Sciatic nerve (tissue), 2 donors: Measurements from ENCODE around the gene TSPAN11. TPM values are rescaled to one million over a fixed set of nuclear protein-coding genes. Genes with fewer than 3 reads are reported as not detected.

Source experiments
- ATAC-seq: fragments of 200-7000 bp; cut with Tn5 transposase; one replicate; pipeline ENCODE4 v1.9.1; 2020; ENCODE audit warnings: mild to moderate bottlenecking, moderate library complexity
- DNase-seq: peaks from one replicate; pipeline ENCODE4 v3.0.0-alpha.2; 2020; ENCODE audit warnings: low spot score
- intact Hi-C: fragments of 100-400 bp; cut with DNase I; formaldehyde crosslinking; loops from one replicate; pipeline ENCODE4 v1.14.2; 2022
- total RNA-seq: library from RNA; stranded (reverse); fragmentation: NEBNext Ultra II Directional; extraction: Animal tissue kit (Norgen Biotek cat#: 25700); gene quantifications from one replicate; pipeline ENCODE4 v1.2.1, GENCODE V29; 2021
- donor health status: DM: no; HTN: no; CAD: no.
- donor health status: DM: no; HTN: no; CAD: no.

The TSPAN11 gene
- total RNA-seq, 1 donor from 2014 or later: 29.7 TPM

DNA sequence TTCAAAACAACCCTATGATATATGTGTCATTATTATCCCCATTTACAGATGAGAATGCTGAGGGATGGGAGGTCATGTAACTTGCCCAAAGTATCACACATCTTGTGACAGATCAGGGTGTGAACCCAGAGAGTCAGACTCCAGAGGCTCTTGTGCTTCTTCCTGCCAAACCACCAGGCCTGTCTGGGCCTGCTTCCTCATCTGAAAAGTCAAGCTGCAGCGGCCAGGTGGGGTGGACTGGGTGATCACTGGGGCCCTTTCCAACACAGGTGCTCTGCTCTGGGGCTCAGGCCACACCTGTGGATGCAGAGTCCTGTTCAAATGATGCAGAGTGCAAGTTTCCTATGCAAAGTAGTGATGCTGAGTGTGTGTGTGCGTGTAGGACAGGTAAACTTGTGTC, 26.7 kb downstream of the TSPAN11 start:
- intact Hi-C loops: no loop called here
- no peak for DNase-seq
- no peak for ATAC-seq

DNA sequence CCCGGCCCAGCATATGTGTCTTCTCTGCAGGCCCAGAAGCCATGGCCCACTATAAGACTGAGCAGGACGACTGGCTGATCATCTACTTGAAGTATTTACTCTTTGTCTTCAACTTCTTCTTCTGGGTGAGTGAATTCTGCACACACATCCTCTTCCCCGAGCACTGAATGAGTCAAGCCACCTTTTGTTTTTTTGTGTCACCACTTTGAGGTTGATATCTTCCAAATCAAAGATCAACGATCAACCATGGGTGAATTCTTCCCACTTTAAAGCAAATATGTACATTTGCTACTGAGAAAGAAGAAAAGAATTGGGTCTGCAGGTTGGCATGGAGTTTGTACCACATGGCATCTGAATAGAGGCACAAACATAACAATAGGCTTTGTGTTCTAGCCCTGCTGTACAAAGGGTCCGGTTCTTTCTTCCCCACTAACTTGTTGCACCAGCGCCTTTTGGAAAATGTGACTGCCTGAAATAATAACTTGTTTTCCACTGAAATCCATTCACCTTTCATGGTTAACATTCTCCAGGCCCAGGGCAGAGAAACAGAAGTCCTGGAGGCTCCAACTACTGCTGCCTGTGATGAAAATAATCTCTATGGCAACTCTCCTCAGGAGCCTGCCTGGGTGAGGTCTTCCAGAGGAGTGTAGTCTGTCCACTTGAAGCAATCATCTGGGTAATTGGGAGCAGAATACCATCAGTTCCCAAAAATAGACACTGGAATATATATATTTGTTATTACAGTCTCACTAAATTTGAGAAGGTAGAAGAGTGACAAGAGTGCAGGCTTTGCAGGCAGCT, 27.6 kb downstream of the TSPAN11 start:
- DNase-seq: no peak
- ATAC-seq: no peak
- intact Hi-C loops: no loop called here

DNA sequence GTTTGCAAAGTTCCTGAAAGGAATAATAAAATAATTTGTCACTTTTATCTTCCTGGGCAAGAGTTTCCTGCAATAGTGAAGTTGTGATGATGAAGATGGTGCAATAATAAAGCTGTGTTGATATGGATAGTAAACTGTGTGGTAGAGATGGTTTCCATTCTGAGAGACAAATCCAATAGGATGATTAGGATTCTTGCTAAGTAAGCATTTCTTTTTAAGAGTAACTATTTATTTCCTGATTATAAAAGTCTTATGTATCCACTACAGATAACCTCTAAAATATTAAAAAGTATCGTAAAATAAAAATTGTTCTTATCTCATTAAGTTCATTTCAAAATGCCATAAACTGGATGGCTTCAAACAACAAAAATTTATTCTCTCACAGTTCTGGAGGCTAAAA, 28.7 kb downstream of the TSPAN11 start:
- no peak for DNase-seq
- intact Hi-C loops: no loop called here

DNA sequence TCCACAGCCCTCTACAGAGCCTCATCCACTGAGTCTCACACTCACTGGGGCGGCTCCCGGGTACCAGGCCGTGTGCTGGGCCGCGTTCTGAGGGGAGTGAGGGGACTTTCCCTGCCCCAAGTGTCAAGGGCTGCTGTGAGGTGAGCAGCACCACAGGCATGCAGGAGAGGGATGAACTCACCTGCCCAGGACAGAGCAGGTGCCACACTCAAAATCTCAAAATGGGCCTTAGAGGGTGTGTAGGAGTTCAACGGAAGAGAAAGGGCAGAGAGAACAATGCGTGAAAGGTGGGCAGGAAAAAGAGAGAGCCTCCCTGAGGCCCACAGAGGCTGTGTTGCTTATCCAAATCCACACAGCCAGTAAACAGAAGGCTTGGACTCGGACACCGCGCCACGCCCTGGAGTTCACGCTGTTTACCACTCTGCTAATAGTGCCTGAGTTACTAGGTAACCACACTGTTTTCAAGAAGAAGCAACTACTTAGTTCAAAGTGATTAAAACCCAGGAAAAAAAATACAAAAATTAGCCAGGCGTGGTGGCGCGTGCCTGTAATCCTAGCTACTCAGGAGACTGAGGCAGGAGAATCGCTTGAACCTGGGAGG, 32.7 kb downstream of the TSPAN11 start:
- intact Hi-C loops: no loop called here
- DNase-seq (no peak), ATAC-seq (peak; percentile 73)

More for the DNA sequence above, 28.7 kb downstream of the TSPAN11 start:
- no peak for ATAC-seq

DNA sequence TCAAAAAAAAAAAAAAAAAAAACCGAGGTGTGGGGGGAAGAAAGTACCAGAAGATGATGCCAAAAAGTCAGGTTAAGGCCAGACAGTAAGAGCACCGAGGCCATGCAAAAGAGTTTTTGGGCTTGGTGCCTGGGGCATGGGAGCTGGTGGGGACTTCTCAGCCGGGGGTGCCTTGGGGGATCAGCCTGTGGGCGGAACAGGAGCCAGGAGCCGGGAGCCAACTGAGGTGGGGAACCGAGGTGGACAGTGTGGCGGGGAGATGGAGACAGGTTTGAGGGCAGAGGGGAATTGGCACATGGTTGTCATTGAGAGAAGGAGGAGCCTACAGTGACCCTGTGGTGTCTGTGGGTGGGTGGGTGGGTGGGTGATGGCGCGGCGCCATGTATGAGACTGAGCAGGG, 33.2 kb downstream of the TSPAN11 start:
- DNase-seq (no peak), ATAC-seq (peak; percentile 6)
- intact Hi-C loops: no loop called here

DNA sequence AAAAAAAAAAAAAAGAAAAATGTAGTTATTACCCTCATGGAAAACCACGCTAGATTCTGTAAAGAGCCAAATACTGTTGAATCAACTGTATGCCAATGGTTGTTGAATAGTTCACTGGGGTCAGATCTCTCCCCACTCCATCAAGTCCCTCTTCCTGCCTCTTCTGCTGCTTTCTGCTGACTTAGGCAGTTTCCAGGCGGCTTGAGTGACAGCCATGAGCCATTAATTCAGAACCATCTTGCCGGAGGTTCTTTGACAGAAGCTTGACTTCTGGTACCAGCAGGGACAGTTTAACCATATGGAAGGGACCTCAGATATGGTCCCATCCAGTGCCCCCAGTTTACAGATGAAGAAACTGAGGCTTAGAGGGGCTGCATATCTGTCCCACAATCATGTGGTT, 34.5 kb downstream of the TSPAN11 start:
- no peak for ATAC-seq
- no peak for DNase-seq
- intact Hi-C loops: no loop called here

DNA sequence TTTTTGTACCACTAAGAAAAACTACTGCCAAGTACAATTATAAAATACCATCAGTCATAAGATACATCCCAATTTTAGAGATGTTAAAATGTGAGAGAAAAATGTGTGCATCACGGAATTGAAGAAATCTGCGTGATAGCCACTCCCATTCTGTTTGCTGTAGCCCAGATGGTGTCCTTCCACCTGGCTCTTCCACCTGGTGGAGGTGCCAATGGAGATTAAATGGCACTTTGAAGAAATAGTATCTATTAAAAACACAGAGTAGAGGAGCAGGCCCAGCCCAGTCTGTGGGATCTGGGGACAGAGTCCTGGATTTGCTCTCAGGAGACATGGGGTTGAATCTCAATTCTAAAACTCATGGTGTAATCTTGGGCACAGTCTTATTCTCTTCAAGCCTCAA, 35.5 kb downstream of the TSPAN11 start:
- ATAC-seq: no peak
- intact Hi-C loops: no loop called here
- no peak for DNase-seq

DNA sequence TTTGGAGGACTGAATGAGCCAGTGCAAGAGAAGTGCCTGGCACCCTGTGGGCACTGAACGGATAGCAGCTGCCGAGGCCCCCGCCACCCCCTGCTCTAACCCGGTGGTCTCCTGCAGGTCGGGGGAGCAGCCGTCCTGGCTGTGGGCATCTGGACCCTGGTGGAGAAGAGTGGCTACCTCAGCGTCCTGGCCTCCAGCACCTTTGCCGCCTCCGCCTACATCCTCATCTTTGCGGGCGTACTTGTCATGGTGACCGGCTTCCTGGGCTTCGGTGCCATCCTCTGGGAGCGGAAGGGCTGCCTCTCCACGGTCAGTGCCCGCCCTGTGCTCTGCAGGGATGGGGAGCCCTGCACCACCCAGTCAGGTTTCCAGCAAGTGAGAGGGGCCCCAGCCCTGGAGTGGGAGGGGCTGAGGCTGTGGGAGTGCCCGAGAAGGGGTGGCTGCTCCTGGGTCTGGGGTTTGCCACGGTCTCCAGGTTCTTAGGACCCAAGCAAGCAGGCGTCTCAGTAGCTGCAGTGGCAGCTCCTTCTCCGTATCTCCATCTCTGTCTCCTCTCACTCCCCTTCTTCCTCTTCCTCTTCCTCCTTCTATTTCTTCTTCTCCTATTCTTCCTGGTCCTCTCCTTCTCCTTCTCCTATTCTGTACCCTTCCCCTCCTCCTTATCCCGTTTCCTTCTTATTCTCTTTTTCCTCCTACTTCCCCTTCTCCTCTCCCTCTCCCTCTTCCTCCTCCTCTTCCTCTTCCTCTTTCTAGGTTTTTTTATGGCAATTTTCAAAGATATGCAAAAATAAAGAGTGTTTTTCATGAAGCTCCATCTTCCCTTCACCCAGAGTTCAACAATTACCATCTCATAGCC, 37.4 kb downstream of the TSPAN11 start:
- intact Hi-C loops: no loop called here
- ATAC-seq (no peak), DNase-seq (no peak)

DNA sequence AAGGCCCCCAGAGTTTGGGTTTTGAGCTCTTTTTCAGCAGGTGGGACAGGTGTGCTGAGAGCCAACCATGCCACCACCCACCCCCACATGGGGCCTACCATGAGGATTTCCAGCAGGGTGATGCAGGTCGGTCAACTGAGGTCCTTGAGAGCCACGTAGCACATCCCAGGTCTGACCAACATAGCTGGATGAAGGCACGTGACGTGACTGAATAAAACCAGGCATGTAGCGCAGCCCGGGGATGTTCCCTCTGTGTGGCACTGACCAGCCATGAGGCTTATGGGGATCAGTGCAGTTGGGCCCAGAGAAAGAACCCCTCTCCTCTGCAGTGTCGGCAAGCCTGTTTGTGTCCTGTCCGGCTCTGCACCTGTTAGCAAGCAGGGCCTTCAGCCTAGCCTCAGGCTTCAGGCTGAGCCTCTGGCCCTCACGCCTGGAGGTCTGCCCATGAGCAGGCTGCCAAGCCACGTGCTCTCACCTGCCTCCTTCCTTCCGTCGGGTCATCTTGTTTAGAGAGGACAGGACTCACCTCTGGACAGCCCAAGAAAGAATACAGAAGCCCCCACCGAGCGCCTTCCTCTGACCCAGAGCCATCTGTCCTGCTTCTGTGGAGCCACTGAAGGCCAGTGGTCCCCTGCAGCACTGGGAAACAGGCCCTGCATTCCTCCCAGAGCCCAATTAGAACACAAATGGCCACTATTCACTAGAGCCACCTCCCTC, 38.5 kb downstream of the TSPAN11 start:
- ATAC-seq (no peak), DNase-seq (no peak)
- intact Hi-C loops: no loop called here

DNA sequence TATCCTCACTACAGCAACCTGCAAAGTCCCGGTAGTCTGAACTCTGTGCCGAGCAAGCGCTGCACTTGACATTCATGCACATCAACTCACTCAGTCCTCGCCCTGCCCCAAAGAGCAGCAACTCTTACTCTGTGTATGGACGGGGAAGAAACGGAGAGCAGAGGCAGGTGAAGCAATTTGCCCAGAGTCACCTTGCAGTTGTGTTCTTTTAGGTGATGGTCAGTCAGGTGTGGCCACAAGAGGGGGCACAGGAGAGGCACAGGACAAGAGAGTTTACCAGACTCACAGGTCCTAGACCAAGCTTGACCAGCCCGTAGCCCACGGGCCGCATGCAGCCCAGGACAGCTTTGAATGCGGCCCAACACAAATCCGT, 39.1 kb downstream of the TSPAN11 start:
- ATAC-seq (no peak), DNase-seq (no peak)
- intact Hi-C loops: no loop called here

DNA sequence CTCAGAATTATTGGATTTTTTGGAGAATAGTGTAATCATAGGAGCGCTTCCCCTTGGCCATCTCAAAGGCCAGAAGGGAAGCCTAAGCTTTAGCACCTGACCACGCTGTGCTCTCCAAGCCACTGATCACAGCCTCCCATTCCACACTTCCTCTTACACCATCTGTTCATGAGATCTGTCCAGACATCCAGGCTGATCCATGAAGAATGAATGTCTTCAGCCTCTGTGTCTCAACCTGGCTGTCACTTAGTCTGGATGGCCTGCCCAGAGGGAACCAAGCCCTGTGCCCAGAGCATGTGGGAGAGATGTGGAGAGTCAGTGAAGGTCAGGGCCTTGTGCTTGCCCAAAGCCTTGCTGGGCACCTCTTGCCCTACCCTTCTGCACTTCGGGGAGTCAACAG, 40.5 kb downstream of the TSPAN11 start:
- ATAC-seq: no peak
- no peak for DNase-seq
- intact Hi-C loops: no loop called here

DNA sequence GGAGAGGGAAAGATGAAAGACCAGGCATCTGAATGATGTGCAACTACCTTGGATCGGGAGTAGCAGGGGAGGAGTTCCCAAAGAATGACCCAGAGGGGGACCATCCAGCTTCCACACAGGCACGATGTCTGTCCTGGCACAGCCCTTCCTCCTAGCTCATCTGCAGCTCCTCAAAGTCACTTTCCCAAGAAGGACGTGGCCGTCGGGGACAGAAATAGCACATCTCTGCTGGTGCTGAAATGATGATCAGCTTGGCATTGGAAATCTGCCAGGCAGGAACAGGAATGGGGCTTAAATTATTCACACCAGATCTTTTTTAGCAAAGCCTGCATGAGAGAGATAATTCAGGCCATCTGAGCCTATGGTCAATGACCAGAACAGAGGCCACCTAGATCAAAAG, 41.7 kb downstream of the TSPAN11 start:
- DNase-seq: no peak
- no peak for ATAC-seq
- intact Hi-C loops: no loop called here

DNA sequence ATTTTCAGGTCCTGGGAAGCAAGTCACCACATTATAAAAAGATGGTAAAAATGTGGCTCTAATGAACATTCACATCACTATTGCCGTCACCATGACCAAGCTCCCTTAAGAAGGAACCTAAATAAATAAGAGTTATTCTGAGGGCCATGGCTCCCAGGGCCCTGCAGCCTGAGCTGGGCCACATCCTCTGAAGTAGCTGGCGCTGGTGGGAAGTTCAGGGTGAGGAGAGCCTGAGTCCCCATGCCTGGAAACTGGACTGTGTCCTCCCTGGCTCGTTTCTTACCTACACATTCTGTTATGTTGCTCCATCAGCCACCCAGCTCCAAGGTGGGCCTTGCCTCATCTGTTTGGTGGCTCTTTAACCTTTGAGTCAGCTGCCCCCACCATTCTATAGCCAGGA, 42.5 kb downstream of the TSPAN11 start:
- DNase-seq: no peak
- intact Hi-C loops: no loop called here
- no peak for ATAC-seq

DNA sequence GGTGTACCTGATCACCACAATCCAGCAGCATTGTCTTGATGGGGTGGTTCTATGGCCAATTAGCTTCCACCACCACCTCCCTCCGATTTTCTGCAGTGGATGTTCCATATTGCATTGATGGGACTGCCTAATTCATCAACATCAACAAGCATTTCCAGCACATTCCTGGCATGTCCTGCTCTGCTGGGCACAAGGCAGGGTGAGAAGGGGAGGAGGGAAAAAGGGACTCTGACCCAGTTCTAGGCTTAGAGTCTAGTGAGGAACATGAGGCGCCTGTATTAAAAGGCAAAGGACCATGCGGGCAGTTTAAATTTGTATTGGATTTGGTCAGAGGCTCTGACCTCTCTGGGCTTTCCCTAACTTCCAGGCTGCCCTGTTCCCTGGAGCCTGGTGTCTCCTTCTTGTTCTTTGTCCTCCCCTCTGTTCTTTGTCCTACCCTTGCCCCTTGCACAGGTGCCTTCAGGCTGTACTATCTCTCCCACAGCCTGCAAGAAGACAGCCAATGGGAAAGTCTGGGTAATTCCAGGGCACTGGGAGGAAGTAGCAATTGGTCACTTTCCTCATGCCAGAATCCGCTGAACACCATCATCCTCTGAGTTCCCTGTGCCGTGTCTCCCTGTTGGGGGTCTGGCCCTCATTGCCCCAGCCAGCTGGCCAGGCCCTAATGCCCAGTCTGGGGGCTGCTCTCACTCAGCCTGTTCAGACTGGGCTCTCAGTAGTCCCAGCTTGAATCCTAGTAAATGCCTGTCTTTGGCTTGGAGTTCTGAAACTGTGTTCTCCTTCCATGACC, 43.3 kb downstream of the TSPAN11 start:
- no peak for ATAC-seq
- DNase-seq: no peak
- intact Hi-C loops: no loop called here

DNA sequence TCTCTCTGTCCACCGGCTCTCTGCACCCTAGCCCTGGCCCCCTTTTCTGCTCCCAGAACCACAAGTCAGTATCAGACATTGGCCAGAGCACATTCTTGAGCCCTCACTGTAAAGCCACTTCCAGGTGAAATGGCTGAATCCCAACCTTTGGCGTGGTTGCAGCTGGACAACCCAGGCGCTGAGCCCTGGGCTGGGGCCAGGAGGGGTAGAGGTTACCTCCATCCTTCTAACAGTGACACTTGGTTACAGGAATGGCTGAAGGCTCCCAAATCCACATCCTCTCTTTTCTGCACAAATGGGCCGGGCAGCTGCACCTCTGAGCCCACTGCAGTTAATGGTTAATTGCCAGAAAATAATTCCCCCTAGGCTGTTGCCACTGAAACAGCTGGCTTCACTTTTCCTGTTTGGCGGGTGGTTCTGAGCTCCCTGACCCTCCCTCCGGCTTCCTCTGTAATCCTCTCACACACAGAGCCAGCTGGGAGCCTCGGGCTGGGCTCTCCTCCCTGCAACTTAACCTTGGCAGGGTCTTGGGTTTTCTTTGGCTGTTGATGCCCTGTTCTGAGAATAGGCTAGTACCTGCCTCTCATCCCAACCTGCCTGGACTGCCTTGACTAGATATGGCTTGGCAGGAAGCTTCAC, 44.1 kb downstream of the TSPAN11 start:
- peak; percentile 76 for ATAC-seq
- intact Hi-C loops: no loop called here
- no peak for DNase-seq

DNA sequence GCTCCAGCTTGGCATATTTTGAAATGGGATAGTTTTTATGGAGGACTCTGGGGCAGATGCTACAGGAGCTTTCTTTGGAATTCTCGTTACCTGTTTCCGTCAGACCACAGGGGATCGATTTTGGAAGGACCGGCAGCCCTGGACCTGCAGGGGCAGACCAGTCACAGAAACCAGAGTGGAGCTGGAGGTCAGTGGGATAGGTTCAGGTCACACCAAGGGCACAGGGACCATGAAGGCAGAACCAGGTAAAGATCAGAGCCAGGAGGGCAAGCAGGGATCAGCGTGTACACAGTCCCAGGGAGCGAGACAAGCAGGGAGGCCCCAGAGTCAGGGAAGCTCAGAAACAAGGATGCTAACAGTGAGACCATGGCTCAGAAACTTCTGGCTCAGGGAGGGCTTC, 45.5 kb downstream of the TSPAN11 start:
- ATAC-seq (no peak), DNase-seq (no peak)
- intact Hi-C loops: no loop called here

DNA sequence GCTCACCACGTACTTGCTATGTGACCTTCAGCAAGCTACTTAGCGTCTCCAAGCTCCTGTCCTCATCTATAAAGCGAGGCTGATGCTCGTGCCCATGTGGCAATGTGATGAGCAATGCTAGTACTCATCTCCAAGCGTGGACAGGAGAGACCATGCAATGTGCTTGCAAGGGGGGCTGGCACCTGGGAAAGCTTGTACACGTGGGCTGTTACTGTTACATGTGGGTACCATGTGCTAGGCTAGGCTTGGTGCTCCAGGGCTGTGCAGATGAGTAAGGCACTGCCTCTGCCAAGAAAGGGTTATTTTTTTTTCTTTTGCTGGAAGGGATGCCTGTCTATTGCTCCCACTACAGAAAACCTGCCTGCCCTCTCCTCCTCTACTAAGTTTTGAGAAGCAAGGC, 46.6 kb downstream of the TSPAN11 start:
- intact Hi-C loops: no loop called here
- DNase-seq (no peak), ATAC-seq (no peak)

DNA sequence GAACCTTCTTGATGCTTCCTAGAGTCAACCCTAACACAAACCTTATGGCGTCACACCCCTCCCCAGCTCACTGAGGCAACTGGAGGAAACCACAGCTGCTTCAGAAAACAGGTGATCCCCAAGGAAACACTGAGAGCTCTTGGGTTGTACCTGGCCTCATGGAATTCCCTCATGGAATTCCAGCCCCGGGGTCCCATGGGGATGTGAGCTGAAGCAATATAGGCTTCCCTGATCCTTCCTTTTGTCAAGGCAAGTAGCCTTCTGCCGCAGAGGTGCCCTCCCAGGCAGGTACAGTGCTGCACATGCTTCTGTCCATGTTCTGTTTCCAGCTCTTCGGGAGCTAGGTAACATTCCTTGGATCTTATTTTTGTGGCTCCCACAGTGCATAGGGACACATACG, 47.3 kb downstream of the TSPAN11 start:
- intact Hi-C loops: no loop called here
- no peak for DNase-seq
- ATAC-seq: no peak
